ENCODE results near the gene CELSR3.

Gene CELSR3

DNA sequence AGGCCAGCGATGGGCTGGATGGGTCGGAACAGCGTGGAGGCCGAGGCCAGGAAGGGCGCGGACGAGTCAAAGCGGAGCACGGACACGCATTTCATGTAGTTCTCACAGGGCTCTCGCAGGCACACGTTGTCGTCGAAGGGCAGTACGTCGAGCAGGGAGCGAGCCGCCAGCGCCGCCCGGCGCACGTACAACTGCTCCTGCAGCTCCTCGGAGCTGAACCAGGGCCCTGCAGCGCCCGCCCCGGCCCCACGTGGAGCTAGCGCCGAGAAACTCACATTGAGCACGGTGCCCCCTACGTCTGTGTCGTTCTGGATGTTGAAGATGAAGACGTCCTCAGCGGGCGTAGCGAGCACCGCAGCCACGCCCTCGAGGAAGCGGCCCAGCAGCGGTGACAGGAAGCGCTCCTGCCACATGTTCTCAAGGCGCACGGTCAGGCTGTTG, 5.8 kb downstream of the CELSR3 start:
- no peak for FAIRE-seq

DNA sequence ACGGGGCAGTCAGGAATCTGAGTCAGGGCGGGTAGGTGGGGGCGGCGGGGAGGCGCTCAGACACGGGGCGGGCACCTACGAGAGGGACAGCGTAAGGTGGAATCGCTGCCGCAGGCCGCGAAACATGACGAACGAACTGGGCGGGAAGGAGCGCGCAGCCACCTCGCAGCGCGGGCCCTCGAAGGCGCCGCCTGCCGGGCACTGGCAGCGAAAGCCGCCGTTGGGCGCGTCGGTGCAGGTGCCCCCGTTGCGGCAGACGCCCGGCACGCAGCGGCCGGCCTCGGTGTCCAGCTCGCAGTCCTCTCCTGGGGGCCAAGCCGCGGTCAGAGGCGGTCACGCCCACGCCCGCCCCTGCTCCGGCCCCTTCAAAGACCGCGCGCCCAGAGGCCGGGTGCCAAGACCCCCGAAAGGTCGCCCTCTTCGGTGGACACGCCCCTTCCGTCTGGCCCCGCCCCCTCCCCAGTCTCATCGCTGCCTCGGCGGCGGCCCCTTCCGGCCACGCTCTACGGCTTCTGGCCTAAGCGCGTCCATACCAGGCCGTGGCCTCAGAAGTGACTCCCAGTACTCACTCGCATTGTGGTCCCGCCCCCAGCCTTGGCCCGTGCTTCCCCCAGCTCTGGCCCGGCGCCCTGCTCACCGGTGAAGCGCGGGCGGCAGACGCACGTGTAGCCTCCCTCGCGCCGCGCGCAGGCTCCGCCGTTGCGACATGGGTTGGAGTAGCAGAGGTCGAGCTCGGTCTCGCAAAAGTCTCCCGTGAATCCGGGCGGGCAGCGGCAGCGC, 6.4 kb downstream of the CELSR3 start:
- no peak for FAIRE-seq

DNA sequence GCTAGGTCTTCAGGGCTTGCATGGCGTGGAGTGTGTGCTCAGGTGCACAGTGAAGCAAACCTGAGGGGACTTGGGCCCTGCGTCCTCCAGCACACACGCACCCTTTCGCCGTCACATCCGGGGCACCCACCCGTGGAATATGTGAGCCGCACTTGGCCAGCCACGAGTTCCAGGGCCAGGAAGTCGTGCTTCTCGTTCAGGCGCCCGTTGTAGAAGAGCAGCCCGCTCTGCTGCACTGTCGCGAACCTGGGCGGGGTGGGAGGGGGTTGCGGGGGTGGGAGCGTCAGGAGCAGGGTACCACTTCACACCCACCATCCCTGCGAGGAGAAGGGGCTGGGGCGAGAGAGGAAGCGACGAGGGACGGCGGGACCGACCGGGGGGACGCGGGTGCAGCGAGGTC, 7.1 kb downstream of the CELSR3 start:
- FAIRE-seq: no peak

DNA sequence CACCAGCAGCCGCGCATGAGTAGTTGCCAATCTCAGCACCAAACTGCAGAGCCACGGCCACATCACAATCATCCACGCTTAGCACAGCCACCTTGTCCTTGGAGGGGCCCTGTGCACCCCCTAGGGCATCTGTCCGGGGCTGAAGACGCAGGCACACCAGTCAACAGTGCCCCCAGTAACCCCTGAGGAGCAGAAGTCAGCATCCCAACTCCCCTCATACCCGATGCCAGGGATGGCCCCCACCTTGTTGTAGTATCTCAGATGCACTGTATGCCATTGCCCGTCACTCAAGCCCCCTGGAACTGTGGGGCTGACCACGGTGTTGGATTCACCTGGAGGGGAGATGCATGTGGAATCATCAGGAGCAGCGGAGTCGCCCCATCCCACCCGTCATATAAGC, 7.6 kb downstream of the CELSR3 start:
- no peak for FAIRE-seq

DNA sequence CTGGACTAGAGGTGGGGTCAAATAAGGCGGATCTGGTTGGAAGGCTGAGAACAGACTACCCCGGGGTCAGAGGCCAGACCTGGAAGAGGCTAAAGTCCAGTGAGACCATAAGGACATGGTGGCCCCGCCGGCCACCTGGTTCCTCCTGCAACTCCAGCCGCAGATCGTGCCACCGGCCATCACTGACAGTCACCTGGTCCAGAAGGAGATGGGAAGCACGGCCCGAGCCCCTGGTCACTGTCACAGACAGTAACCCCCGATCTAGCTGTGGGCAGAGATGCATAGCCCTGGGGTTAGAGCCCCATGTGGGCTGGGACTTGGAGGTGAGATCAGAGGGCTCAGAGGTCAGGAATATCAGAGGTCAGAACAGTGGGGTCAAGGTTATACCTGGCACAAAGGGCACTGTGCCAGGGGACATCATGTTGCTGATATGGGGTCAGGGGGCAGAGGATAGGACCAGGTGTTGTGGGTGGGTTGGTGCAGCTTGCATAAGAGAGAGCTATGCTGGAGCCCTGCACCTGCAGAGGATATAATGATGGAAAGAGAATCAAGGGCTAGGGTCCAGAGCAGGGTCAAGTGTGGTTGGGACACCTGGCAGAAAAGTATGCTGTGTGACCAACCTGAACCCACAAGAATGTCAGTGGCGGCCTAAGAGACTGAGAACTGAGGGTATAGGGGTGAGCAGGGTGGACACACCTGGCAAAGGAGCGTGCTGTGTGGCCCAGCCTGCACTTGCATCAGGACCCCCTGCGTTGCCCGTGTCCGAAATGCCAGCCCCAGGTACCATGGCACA, 9.6 kb downstream of the CELSR3 start:
- FAIRE-seq: no peak

DNA sequence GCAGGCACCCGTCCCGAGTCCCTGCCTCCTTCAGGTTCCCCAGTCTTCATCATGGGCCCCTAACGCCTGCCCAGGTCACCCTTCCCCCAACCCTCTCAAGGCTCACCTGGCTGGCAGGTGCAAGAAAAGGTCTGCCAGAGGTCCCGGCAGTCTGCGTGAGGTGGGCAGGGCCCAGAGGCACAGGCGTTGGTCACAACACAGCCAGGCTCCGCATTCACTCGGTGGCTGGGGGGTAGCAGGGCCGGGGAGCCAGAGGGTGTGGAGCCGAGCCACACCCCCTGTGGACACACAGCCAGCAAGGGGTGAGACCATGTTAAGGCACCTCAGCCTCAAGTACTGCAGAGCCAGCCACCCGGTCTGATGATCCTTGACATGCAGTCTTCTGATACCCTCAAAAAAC, 10.9 kb downstream of the CELSR3 start:
- no peak for FAIRE-seq

DNA sequence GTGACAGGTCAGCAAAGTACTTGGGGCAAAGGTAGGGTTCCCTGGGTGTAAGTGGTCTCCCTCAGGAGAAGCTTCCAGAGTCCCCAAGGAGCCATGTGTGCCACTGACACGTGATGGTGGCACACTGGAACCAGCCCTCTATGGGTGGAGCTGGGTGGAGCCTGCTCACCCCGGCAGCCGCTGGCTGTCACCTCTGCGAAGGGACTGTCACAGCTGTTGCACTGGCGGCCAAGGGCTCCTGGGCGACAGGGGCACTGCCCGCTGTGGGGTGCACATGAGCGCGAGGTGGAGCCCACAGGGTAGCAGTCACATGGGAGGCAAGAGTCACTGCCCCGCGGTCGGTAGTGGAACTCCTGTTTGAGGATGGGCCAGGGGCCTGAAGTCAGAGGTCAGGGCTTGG, 12.0 kb downstream of the CELSR3 start:
- no peak for FAIRE-seq

DNA sequence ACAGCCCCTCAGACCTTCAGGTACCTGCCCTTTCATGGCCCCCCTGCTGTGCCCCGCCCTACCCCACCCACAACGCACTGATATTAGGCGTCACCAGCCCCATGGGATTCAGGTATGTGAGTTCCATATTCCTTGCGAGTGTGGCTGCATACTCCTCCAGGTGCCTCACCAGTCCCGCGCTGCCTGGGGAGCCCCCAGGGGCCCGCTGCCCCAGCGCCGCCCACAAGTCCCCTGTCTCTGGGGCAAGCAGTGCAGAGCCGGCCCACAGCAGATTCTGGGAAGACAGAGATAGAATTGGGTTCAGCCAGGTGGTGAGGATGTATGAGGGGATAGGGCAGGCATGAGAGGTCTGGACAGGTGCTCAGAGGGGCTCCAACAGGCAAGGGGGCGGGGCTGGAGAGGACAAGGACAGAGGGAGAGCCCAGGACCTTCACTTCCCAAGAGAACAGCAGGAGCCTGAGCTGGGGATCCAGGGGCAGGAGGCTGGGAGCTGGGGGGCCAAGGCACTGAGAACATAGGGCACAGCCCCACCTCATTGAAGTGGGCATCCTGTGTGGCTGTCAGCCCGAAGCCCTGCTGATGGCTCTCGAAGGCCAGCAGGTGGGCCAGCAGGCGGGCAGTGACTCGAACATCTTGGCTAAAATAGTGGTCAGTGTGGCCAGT, 14.4 kb downstream of the CELSR3 start:
- no peak for FAIRE-seq

DNA sequence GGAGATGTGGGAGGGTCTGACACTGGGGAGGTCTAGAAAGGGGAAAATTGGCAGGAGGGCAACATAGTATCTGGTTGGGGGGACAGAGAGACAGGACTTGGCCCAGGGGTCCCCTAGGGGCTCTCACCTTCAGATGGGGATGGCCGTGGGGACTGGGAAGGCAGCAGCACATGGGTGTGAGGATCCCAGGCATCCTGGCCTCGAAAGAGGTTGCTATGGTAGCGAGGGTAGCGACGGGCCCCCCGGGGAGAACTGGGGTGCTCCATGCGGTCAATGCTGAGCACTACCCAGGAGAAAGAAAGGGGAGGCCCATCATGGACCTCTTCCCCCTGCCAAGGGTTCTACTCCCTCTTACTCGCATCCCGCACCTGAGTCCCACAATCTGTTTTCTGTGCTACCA, 15.0 kb downstream of the CELSR3 start:
- FAIRE-seq: no peak

DNA sequence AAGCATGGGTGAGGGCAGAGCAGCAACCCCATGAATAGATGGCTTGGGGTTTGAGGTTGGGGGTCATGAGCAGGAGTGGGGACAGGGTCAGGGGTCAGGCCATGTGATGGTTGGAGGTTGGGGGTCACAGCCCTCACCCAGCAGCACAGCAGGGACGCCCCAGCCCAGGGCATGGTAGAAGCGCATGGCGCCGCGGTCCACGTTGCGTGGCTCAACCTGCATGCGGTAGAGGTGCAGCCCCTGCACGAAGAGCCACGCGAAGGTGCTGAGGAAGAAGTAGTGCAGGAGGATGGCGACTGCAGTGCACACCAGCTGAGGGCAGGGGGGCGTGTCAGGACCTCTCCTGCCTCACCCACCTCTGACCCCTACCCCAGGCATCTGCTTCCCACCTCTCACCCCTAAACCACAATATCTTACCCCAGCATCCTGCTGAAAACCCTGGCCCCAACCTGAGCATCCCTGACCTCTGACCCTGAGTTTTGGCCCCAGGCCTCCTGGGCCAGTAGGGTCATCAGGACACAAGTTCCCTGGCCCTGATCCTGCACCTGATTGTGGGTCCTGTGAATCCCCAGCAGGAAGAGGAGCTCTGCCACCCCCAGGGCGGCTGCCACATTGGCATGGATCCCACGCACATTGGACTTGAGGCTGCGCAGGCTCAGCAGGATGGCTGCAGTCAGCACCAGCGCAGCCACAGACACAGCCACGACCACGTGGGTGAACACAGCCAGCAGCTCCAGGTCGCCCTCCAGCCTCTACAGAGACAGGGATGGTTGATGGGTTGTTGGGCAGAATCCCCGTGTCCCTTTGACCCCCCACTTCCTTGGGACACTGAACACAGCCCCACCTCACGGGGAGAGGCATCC, 17.6 kb downstream of the CELSR3 start:
- no peak for FAIRE-seq

DNA sequence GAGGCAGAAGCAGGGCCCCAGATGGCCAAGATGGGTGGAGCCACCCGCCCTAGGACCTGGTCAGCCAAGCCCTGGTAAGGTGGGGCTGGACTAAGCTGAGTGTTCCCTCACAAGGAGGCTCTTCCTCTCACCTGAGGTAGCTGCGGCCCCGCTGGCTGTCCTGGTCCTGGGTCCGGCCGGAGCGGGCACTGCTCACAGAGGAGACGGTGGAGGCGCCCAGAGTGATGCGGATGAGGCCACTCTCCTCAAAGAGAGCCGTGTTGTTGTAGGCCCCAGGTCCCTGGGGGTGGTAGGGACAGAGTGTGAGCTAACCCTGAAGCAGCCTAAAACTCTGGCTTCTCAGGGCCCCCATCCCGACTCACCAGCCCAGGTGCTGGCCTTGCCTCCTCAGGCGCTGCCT, 20.1 kb downstream of the CELSR3 start:
- FAIRE-seq: no peak

DNA sequence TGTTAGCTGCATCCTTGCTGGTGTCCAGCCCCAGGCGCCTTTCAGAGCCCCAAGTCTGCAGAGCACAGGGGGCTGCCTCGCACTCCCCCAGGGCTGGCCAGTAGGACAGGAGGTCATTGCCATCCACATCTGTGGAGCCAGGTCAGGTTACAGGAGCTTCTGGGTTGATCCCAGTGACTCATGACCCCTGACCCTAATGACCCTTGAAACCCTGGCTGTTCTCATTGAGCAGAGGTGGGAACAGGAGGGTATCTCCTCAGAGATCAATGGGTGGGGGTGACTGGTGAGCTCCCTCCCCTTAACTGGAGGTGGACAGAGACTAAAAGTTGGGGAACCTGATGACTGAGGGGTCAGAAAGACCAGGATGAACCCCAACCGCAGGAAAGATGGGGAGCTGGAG, 21.3 kb downstream of the CELSR3 start:
- no peak for FAIRE-seq

DNA sequence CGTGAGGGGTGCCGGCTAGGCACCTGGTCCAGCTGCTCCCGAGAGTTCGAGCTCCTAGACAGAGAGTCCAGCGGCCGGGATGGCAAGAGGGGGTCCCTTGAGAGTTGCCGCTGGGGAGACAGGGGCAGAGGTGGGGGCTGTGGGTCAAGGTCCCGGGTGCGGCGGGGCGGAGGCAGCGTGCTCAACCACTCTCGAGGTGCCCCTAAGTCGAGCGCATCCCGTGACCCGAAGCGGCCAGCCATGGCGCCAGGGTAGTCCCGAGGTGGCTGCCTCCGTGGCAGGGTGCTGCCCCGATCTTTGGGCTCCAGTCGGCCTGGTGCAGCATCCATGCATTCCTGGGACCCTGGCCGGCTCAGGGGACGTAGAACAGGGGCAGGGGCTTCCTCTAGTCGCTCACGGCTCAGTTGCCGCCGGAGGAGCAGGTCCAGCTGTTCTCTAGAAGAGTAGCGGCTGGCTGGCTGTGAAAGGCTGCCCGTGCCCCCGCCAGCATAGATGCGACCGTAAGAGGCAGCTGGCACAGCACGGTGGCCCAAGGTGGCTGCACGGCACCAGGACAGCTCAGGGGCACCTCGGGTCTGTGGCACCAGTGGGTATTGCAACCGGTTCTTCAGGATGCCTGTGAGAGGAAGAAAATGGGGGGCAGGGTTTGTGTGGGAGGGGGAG, 22.6 kb downstream of the CELSR3 start:
- no peak for FAIRE-seq

DNA sequence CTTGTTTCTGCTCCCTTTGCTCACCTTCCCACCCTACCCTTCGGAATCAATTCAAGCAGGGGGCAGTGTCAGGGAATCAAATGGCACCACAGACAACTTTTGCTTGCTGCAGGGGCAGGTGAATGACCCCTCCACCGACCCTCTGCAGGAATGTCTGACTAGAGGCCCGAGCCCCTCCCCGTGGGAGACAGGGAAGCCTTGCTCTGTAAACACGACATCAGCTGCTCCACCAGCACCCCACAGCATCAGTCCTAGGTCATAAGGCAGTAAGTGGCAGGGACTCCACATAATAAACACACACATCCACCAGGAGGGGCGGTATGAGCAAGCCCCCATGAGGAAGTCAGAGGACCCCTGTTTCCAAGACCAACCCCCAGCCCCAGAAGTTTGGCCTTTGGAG, 25.4 kb downstream of the CELSR3 start:
- no peak for FAIRE-seq

DNA sequence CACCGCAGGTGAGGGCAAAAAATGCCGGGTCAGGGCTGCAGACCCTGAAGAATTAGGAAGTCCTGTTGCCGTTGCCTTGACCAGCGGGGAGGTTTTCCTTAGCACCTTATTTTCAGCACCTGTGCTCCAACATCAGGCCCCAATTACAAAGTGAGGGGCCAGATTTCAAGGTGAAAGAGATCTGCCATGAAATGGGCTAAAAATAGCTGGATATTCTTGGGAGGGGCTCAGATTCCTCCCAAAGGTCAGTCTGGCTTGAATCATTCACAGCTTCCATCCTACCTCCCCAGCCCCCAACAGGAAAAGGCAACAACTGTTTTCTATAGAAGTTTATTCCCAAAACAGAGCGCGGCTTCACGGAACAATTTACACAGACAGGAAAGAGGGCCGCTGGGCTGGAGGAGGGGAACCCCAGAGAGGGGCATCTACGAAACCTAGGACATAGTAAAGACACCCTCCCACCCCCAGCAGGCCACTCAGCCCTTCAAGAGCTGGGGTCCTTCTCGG, 26.5 kb downstream of the CELSR3 start:
- FAIRE-seq: no peak

DNA sequence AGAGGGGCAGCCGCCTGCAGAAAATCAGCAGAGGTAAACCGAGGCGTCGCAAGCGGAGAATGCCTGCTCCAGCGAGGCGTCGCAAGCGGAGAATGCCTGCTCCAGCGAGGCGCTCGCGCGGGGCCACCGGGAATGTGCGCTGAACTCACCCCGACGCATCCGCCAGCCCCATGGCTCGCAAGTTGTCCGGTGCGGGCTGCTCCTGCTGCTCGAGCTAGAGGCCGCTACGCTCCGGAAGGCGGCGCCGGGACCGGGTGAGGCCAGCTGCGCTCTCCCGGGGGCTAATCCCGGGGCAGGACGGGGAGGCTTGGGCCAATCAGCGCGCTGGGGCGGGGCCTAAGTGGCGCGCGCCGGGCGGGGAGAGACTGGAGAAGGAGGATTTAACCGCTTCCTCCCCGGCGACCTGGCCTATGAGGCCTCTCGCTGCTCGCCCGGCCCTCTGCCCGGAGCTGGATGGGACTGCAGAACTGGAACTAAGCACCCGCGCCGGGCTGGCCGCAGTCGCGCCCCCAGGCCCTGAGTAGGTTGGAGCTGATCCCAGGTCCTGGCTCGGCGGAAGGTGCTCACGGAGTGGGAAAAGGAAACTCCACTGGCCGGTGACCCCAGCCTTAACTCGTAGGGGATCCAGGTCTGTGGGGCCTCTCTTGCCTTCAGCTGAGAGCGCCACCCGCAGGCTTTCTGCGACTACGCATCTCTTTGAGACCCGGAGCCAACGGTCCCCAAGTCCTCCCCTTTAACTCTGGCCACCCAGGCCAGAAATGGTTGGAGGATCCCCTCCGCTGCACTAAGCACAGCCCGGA, 27.3 kb downstream of the CELSR3 start, which contains the start of gene SLC26A6:
TSS of gene SLC26A6 (minus strand) at position 240 of the 800 bp plus-strand sequence. CDS start at position 172, 68 bp downstream.
- peak; percentile 91 for FAIRE-seq

DNA sequence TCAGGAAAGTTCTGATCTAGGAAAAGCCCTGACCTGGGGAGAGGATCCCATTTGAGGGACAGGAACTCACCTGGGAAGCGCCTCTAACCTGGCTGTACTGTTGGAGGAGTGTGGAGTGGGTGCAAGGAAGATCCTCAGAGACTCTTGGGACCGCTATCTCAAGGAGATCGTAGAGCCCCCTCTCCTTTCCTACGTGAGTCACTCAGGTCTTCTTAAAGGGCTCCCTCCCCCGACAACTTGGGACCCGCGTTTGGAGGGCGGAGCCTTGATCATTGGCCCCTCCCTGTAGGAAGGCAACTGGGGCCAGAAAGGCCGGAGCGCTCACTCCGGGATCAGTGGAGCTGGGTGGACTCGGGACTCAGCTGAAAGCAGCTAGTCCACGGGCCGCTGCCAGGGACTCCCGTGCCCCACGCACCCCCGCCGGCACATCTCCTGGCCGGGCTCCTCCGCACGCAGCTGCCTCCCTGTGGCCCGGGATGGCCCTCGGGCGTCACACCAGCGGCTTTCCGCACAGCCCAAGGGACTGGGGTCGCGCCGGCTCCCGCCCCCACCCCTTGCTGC, 27.9 kb downstream of the CELSR3 start:
- no peak for FAIRE-seq

DNA sequence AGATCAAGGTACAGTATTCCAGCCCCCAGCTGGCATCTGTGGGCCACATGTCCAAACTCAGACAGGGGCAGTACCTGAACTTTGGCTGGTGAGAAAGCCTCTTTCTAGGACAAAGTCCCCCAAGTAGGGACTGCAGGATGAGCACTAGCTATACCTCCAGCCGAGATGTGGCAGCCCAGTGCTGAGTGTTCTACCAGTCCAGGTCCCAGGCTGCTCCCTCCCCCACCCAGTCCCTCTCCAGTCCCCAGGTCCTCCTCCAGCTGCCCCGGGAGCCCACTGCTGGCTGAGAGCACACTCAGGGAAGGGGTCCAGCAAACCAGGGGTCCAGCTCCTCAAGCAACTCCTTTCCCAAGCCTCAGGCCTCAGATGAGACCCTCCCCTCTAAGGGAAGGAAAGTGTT, 28.9 kb downstream of the CELSR3 start:
- no peak for FAIRE-seq

DNA sequence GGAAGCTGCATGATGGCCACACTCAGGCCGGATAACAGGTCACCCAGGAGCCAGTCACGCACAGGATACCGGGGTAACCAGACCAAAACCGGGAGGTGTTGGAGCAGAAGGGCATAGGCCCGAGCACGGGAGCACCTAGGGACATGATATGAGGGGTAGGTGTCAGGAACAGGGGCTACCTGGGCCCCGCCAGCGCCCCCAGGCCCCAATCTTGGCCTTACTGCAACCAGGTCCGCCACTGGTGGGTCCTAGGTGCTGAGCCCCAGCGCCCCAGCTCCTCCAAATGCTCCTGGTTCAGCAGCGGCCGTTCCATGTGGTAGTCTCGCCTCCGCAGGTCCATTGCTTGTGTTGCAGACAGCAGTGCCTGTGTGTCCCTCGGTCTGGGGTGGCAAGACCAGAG, 29.4 kb downstream of the CELSR3 start:
- no peak for FAIRE-seq

Data from A204.1 (cell line).